K562 (cell line): Measurements from ENCODE around the gene C12orf43. TPM values are rescaled to one million over a fixed set of nuclear protein-coding genes. Genes with fewer than 3 reads are reported as not detected.

Experiments used
- CAMTA2 ChIP-seq: fragments of 250-450 bp; sonication (Bioruptor Pico); conservative IDR thresholded peaks from 2 replicates; pipeline ENCODE4 v1.5.1; 2022
- DPF2 ChIP-seq: fragments of 450-650 bp; IDR thresholded peaks from 2 replicates; pipeline ENCODE4 v1.6.1; 2016
- E2F5 ChIP-seq: sonication (generic); formaldehyde crosslinking; IDR thresholded peaks from 2 replicates; pipeline ENCODE4 v1.8.0; 2022; ENCODE audit warnings: mild to moderate bottlenecking, missing genetic modification reagents
- ELF1 ChIP-seq: fragments of 200-800 bp; sonication (Bioruptor generic); IDR thresholded peaks from 2 replicates; pipeline ENCODE4 v1.6.1; 2016; ENCODE audit warnings: missing genetic modification characterization, missing compliant biosample characterization
- FOXA3 ChIP-seq, 2 experiments: fragments of 450-650 bp in 1 of 2; sonication (generic) in 1 of 2; formaldehyde crosslinking; IDR thresholded peaks in 1 of 2; conservative IDR thresholded peaks in 1 of 2; 2 replicates each; pipeline versions ENCODE4 v1.4.0 to v1.8.0; 2020 to 2022; ENCODE audit warnings: mild to moderate bottlenecking in 2 of 2, missing genetic modification reagents in 1 of 2
- HMGN3 ChIP-seq: IDR thresholded peaks from 2 replicates; pipeline ENCODE4 v1.6.1; 2011; ENCODE audit warnings: borderline replicate concordance, low read depth, mild to moderate bottlenecking, mixed read lengths, low read length; ENCODE audit not compliant: insufficient read length; ENCODE audit errors: extremely low read depth
- MYBL2 ChIP-seq, 2 experiments: fragments of 450-650 bp in 1 of 2; sonication (generic) in 1 of 2; formaldehyde crosslinking in 1 of 2; IDR thresholded peaks; 2 replicates each; pipeline versions ENCODE4 v1.6.1 to v1.8.1; 2017 to 2022; ENCODE audit warnings: borderline replicate concordance in 1 of 2, inconsistent platforms in 1 of 2, low read depth in 1 of 2, mild to moderate bottlenecking in 1 of 2, missing genetic modification reagents in 1 of 2, moderate library complexity in 1 of 2
- PTBP1 ChIP-seq: fragments of 200-400 bp; formaldehyde crosslinking; IDR thresholded peaks from 2 replicates; pipeline ENCODE4 v1.6.1; 2017; ENCODE audit warnings: low read depth, low read length
- SIRT6 ChIP-seq: IDR thresholded peaks from one replicate; pipeline ENCODE4 v1.6.1; 2012; ENCODE audit warnings: low read depth, mild to moderate bottlenecking, control low read depth, inconsistent platforms, low read length, moderate library complexity
- ZFP30 ChIP-seq: fragments of 250-450 bp; sonication (Bioruptor Pico); IDR thresholded peaks from 2 replicates; pipeline ENCODE4 v1.8.0; 2022; ENCODE audit warnings: moderate library complexity, mild to moderate bottlenecking, inconsistent platforms, borderline replicate concordance
- ZHX1 ChIP-seq: fragments of 150-350 bp; conservative IDR thresholded peaks from 2 replicates; pipeline ENCODE4 v1.6.1; 2014; ENCODE audit warnings: low read length
- ZNF395 ChIP-seq: fragments of 200-800 bp; sonication (Bioruptor generic); IDR thresholded peaks from 2 replicates; pipeline ENCODE4 v1.6.1; 2017; ENCODE audit warnings: missing genetic modification characterization, missing compliant biosample characterization
- ZNF436 ChIP-seq: fragments of 250-450, 450-650 bp; sonication (Bioruptor Pico); formaldehyde crosslinking; IDR thresholded peaks from 2 replicates; pipeline ENCODE4 v1.7.0; 2020; ENCODE audit warnings: mild to moderate bottlenecking
- ZNF592 ChIP-seq: fragments of 450-650 bp; IDR thresholded peaks from 2 replicates; pipeline ENCODE4 v1.6.1; 2017; ENCODE audit warnings: antibody characterized with exemption, mild to moderate bottlenecking
- polyA plus RNA-seq, 8 experiments: library from polyadenylated mRNA; depleted of rRNA in 4 of 8; stranded (reverse) in 5 of 8; unstranded in 3 of 8; fragments of >200 nt; fragmentation: Nextera tagmentation in 2 of 8; fragmentation: Illumina TruSeq in 1 of 8; extraction: Ambion mirVana in 2 of 8; extraction: Trizol in 1 of 8; gene quantifications; 2 replicates each; pipeline versions ENCODE4 v1.2.1 to v1.2.3, GENCODE V29; 2011 to 2014; ENCODE audit warnings: inconsistent platforms in 1 of 8, missing spikeins in 1 of 8
- total RNA-seq, 7 experiments: library from RNA; depleted of rRNA in 6 of 7; stranded (reverse); fragments of >200 nt in 6 of 7; fragmentation: Illumina TruSeq in 2 of 7; extraction: Trizol in 2 of 7; gene quantifications; 2 replicates each; pipeline versions ENCODE4 v1.2.1 to v1.2.3, GENCODE V29; 2011 to 2021; ENCODE audit warnings: low replicate concordance in 1 of 7

Gene C12orf43
- total and polyA plus RNA-seq, 9 of the 15 experiments (the other 6 are each of a cell fraction or from before 2014, with no cell fraction given), result 4.3 to 22.2 (median 16.8) TPM

- TF ChIP-seq ZNF592 (no peak), E2F5 (no peak), MYBL2 (IDR thresholded peaks at IDR 0.05; ENCODE audit: low read depth) (no peak), MYBL2 (CRISPR knock-in tag; IDR thresholded peaks at IDR 0.05; ENCODE audit: borderline replicate concordance) (no peak), ZNF436 (CRISPR knock-in tag) (no peak), SIRT6 (no peak), ZFP30 (CRISPR knock-in tag) (no peak), ZNF395 (no peak), PTBP1 (no peak), CAMTA2 (no peak), DPF2 (no peak), ZHX1 (no peak), ELF1 (tag) (no peak), HMGN3 (no peak), FOXA3 (CRISPR knock-in tag; conservative IDR thresholded peaks at IDR 0.05 in 1 of 2, IDR thresholded peaks at IDR 0.05 in 1 of 2) (no peak)
Observed at GRCh38 chr12:120960657-120961056, 55.6 kb downstream of the C12orf43 start (continued).
